Panc1 (cell line): ENCODE measurements around the gene LINGO4. TPM values are rescaled to one million over a fixed set of nuclear protein-coding genes. Genes with fewer than 3 reads are reported as not detected.

Experiments
- ATAC-seq: fragments of 200-7000 bp; cut with Tn5 transposase; 2 replicates; pipeline ENCODE4 v1.9.1; 2020; ENCODE audit warnings: mild to moderate bottlenecking, moderate library complexity
- BruUV-seq: library from RNA; stranded (reverse); fragments of 400-500 nt; replicated peaks from 2 replicates; lab custom pipeline; 2021; lab: Mats Ljungman, UMichigan
- CTCF ChIA-PET: fragments of 300-600 bp; sonication (Branson Sonifier 250); formaldehyde crosslinking; loops from one replicate; lab custom pipeline; 2022; ENCODE audit warnings: antibody characterized with exemption; lab: Charles Lee
- POLR2A ChIA-PET: fragments of 300-600 bp; sonication (Branson Sonifier 250); formaldehyde crosslinking; loops from one replicate; lab custom pipeline; 2022; ENCODE audit warnings: antibody characterized with exemption; lab: Charles Lee
- DNase-seq: peaks from one replicate; pipeline ENCODE4 v3.0.0-alpha.2; 2010; ENCODE audit warnings: low read depth, low spot score
- H3K27ac ChIP-seq: 2 replicates; pipeline ENCODE4 v1.5.1; 2011; ENCODE audit warnings: mild to moderate bottlenecking, low read length, inconsistent platforms
- H3K27me3 ChIP-seq: fragments of 200-500 bp; sonication (Bioruptor generic); 2 replicates; pipeline ENCODE4 v1.6.0; 2014; ENCODE audit warnings: low read length, inconsistent platforms; ENCODE audit not compliant: control insufficient read depth, insufficient read depth
- H3K36me3 ChIP-seq: fragments of 200-500 bp; sonication (Bioruptor generic); 2 replicates; pipeline ENCODE4 v1.5.1; 2014; ENCODE audit warnings: inconsistent platforms, mild to moderate bottlenecking, low read length, moderate library complexity; ENCODE audit not compliant: control insufficient read depth, insufficient read depth
- H3K4me1 ChIP-seq: 2 replicates; pipeline ENCODE4 v1.5.1; 2011; ENCODE audit warnings: inconsistent platforms, mild to moderate bottlenecking, low read length, moderate library complexity; ENCODE audit not compliant: control insufficient read depth, insufficient read depth
- H3K4me3 ChIP-seq, 2 experiments: 2 replicates each; pipeline ENCODE4 v1.5.1; 2011 to 2012; ENCODE audit warnings: low read depth in 2 of 2, low read length in 2 of 2, mild to moderate bottlenecking in 2 of 2, inconsistent platforms in 1 of 2, moderate library complexity in 1 of 2
- H3K9me3 ChIP-seq: fragments of 200-500 bp; sonication (Bioruptor generic); 2 replicates; pipeline ENCODE4 v1.5.1; 2014; ENCODE audit warnings: low read depth, mild to moderate bottlenecking, inconsistent platforms, low read length, moderate library complexity; ENCODE audit not compliant: control insufficient read depth, insufficient read depth
- POLR2AphosphoS5 ChIP-seq: IDR thresholded peaks from 2 replicates; pipeline ENCODE4 v1.6.1; 2012; ENCODE audit warnings: mild to moderate bottlenecking, low read depth, low read length, moderate library complexity
- SIN3A ChIP-seq: IDR thresholded peaks from 2 replicates; pipeline ENCODE4 v1.6.1; 2012; ENCODE audit warnings: low read depth, mild to moderate bottlenecking, low read length, moderate library complexity, borderline replicate concordance; ENCODE audit not compliant: insufficient read depth
- TCF7L2 ChIP-seq: IDR thresholded peaks from 2 replicates; pipeline ENCODE4 v1.6.1; 2011; ENCODE audit warnings: mild to moderate bottlenecking, low read depth, low read length, inconsistent platforms
- in situ Hi-C: cut with HindIII; loops from 2 replicates; pipeline ENCODE4 v1.10.0; 2016; ENCODE audit warnings: low sequenced_read_pairs, low pct_unique_long_range_greater_than_20kb
- intact Hi-C: fragments of 100-400 bp; cut with micrococcal nuclease; formaldehyde crosslinking; loops from one replicate; pipeline ENCODE4 v1.10.0; 2022; ENCODE audit not compliant: unreplicated experiment
- total RNA-seq: library from RNA; stranded (reverse); gene quantifications from one replicate; pipeline ENCODE4 v1.2.1, GENCODE V29; 2021; ENCODE audit not compliant: unreplicated experiment
- TF ChIP-seq, protein P1 (sequence below), 2 experiments: IDR thresholded peaks; 2 replicates each; pipeline ENCODE4 v1.6.1; 2011 to 2012; ENCODE audit warnings: low read depth in 2 of 2, control low read depth in 1 of 2, low read length in 1 of 2, mild to moderate bottlenecking in 1 of 2, moderate library complexity in 1 of 2; ENCODE audit not compliant: insufficient read depth in 1 of 2
- TF ChIP-seq, protein P2 (sequence below): fragments of 450-650 bp; IDR thresholded peaks from 2 replicates; pipeline ENCODE4 v1.5.1; 2017; ENCODE audit warnings: mild to moderate bottlenecking

LINGO4 gene
- total RNA-seq, 1 experiment from 2014 or later = not detected

DNA sequence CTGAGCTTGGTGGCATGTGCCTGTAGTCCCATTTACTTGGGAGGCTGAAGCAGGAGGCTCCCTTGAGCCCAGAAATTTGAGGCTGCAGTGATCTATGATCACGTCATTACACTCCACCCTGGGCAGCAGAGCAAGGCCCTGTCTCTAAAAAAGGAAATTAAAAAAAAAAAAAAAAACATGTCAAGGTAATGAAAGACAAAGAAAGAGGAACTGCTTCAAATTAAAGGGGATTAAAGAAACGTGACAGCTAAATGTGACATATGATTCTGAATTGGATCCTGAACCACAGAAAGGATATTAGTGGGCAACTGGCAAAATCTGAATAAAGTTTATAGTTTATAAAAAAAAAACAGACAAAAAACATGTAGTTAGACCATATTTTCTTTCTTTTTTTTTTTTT lies 38.2 kb upstream of the LINGO4 start:
- peaks cover 6% of the 10 kb centered on the region for H3K4me1 ChIP-seq
- DNase-seq (no peak), ATAC-seq (no peak)
- no peak overlapping the region for H3K27ac ChIP-seq
- H3K4me3 ChIP-seq = no peak overlapping the region
- in situ Hi-C loops = no loop called here
- CTCF ChIA-PET = interaction anchor here (2.0 kb wide), 1 partner anchor 158 kb away, joined by 8 read pairs; no protein-coding TSS in a partner anchor
- H3K36me3 ChIP-seq = no peaks in the 10 kb centered on the region
- POLR2A ChIA-PET = interaction anchor here (0.6 to 0.7 kb wide), 4 partner anchors 53 to 439 kb away, joined by 3 to 6 read pairs (median 3); partner anchors contain the start of gene TDRKH
- BruUV-seq = no TSS peak
- H3K9me3 ChIP-seq = no peaks in the 10 kb centered on the region
- intact Hi-C loops = no loop called here
- no peak for TF ChIP-seq SIN3A
- TF ChIP-seq, protein P1, sequence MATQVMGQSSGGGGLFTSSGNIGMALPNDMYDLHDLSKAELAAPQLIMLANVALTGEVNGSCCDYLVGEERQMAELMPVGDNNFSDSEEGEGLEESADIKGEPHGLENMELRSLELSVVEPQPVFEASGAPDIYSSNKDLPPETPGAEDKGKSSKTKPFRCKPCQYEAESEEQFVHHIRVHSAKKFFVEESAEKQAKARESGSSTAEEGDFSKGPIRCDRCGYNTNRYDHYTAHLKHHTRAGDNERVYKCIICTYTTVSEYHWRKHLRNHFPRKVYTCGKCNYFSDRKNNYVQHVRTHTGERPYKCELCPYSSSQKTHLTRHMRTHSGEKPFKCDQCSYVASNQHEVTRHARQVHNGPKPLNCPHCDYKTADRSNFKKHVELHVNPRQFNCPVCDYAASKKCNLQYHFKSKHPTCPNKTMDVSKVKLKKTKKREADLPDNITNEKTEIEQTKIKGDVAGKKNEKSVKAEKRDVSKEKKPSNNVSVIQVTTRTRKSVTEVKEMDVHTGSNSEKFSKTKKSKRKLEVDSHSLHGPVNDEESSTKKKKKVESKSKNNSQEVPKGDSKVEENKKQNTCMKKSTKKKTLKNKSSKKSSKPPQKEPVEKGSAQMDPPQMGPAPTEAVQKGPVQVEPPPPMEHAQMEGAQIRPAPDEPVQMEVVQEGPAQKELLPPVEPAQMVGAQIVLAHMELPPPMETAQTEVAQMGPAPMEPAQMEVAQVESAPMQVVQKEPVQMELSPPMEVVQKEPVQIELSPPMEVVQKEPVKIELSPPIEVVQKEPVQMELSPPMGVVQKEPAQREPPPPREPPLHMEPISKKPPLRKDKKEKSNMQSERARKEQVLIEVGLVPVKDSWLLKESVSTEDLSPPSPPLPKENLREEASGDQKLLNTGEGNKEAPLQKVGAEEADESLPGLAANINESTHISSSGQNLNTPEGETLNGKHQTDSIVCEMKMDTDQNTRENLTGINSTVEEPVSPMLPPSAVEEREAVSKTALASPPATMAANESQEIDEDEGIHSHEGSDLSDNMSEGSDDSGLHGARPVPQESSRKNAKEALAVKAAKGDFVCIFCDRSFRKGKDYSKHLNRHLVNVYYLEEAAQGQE (IDR thresholded peaks at IDR 0.05; ENCODE audit: insufficient read depth in 1 of 2, low read depth in 2 of 2, low read length in 1 of 2) = no peak
- TF ChIP-seq, protein P2, sequence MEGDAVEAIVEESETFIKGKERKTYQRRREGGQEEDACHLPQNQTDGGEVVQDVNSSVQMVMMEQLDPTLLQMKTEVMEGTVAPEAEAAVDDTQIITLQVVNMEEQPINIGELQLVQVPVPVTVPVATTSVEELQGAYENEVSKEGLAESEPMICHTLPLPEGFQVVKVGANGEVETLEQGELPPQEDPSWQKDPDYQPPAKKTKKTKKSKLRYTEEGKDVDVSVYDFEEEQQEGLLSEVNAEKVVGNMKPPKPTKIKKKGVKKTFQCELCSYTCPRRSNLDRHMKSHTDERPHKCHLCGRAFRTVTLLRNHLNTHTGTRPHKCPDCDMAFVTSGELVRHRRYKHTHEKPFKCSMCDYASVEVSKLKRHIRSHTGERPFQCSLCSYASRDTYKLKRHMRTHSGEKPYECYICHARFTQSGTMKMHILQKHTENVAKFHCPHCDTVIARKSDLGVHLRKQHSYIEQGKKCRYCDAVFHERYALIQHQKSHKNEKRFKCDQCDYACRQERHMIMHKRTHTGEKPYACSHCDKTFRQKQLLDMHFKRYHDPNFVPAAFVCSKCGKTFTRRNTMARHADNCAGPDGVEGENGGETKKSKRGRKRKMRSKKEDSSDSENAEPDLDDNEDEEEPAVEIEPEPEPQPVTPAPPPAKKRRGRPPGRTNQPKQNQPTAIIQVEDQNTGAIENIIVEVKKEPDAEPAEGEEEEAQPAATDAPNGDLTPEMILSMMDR = no peak
- no peak for TF ChIP-seq TCF7L2
- H3K27me3 ChIP-seq = no peaks in the 10 kb centered on the region

- in situ Hi-C loops = no loop called here
Measured at GRCh38 chr1:151841141-151841540, 35.9 kb upstream of the LINGO4 start.

More at GRCh38 chr1:151841141-151841540, 35.9 kb upstream of the LINGO4 start:
- ATAC-seq = no peak
- BruUV-seq = TSS peak; percentile 86
- no peak for DNase-seq
- H3K27ac ChIP-seq = no peak overlapping the region
- H3K9me3 ChIP-seq = no peaks in the 10 kb centered on the region
- peaks cover 10% of the 10 kb centered on the region for H3K4me1 ChIP-seq
- H3K36me3 ChIP-seq = no peaks in the 10 kb centered on the region
- ChIA-PET POLR2A (interaction anchor here (0.5 kb wide), 1 partner anchor 132 kb away, joined by 3 read pairs; no protein-coding TSS in a partner anchor), CTCF (no interaction called here)
- H3K4me3 ChIP-seq = no peak overlapping the region
- TF ChIP-seq POLR2AphosphoS5 (no peak), TCF7L2 (no peak), SIN3A (no peak)
- TF ChIP-seq, protein P1 (IDR thresholded peaks at IDR 0.05; ENCODE audit: insufficient read depth in 1 of 2, low read depth in 2 of 2, low read length in 1 of 2) = no peak
- TF ChIP-seq, protein P2 = no peak
- intact Hi-C loops = no loop called here
- no peaks in the 10 kb centered on the region for H3K27me3 ChIP-seq
